ENCODE measurements around the gene TOMM6.

- TF ChIP-seq, protein P1, sequence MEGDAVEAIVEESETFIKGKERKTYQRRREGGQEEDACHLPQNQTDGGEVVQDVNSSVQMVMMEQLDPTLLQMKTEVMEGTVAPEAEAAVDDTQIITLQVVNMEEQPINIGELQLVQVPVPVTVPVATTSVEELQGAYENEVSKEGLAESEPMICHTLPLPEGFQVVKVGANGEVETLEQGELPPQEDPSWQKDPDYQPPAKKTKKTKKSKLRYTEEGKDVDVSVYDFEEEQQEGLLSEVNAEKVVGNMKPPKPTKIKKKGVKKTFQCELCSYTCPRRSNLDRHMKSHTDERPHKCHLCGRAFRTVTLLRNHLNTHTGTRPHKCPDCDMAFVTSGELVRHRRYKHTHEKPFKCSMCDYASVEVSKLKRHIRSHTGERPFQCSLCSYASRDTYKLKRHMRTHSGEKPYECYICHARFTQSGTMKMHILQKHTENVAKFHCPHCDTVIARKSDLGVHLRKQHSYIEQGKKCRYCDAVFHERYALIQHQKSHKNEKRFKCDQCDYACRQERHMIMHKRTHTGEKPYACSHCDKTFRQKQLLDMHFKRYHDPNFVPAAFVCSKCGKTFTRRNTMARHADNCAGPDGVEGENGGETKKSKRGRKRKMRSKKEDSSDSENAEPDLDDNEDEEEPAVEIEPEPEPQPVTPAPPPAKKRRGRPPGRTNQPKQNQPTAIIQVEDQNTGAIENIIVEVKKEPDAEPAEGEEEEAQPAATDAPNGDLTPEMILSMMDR (IDR thresholded peaks at IDR 0.05; ENCODE audit: insufficient read depth, low read length), result no peak
- no peak for TF ChIP-seq POLR2AphosphoS5 (IDR thresholded peaks at IDR 0.05; ENCODE audit: low read depth)
- TF ChIP-seq, protein P2, sequence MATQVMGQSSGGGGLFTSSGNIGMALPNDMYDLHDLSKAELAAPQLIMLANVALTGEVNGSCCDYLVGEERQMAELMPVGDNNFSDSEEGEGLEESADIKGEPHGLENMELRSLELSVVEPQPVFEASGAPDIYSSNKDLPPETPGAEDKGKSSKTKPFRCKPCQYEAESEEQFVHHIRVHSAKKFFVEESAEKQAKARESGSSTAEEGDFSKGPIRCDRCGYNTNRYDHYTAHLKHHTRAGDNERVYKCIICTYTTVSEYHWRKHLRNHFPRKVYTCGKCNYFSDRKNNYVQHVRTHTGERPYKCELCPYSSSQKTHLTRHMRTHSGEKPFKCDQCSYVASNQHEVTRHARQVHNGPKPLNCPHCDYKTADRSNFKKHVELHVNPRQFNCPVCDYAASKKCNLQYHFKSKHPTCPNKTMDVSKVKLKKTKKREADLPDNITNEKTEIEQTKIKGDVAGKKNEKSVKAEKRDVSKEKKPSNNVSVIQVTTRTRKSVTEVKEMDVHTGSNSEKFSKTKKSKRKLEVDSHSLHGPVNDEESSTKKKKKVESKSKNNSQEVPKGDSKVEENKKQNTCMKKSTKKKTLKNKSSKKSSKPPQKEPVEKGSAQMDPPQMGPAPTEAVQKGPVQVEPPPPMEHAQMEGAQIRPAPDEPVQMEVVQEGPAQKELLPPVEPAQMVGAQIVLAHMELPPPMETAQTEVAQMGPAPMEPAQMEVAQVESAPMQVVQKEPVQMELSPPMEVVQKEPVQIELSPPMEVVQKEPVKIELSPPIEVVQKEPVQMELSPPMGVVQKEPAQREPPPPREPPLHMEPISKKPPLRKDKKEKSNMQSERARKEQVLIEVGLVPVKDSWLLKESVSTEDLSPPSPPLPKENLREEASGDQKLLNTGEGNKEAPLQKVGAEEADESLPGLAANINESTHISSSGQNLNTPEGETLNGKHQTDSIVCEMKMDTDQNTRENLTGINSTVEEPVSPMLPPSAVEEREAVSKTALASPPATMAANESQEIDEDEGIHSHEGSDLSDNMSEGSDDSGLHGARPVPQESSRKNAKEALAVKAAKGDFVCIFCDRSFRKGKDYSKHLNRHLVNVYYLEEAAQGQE (IDR thresholded peaks at IDR 0.05; ENCODE audit: insufficient replicate concordance, low read depth), result no peak
Observed at GRCh38 chr6:41741625-41742490, 45.6 kb upstream of the TOMM6 start.
